ENCODE data around the gene FAM98A.

Gene FAM98A

GRCh38 chr2:33599175-33599942, at the start of gene FAM98A:
Gene FAM98A, minus strand, starts transcription at chr2:33599299. Its CDS starts 78 bp downstream, at chr2:33599221.
- peak; percentile 98 for DNase-seq

- DNase-seq: no peak
These were observed 46.8 kb upstream of the FAM98A start for GRCh38 chr2:33645861-33646260.

GRCh38 chr2:33644215-33644614, 45.1 kb upstream of the FAM98A start:
- no peak for DNase-seq

DNA sequence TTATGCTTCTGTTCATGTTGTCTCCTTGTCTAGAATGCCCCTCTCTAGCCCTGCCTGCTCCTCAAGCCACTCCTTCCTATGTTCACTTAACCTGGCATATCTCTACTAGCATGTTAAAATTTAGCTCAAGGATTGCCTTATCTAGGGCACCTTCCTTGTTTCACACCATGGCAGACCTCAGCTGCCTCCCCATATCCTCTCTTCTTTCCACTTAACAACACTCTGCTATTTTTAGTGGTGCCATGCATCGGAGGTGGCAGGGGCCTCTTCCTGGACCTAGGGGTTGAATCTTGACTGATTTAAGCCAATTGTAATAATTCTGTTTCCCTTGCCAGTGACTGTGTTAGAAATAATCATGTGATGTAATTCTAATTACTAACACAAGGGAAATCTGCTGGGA, 36.9 kb upstream of the FAM98A start:
- DNase-seq: no peak

GRCh38 chr2:33634261-33634910, 35.3 kb upstream of the FAM98A start:
- DNase-seq: no peak

GRCh38 chr2:33633315-33633714, 34.2 kb upstream of the FAM98A start:
- DNase-seq: no peak

DNA sequence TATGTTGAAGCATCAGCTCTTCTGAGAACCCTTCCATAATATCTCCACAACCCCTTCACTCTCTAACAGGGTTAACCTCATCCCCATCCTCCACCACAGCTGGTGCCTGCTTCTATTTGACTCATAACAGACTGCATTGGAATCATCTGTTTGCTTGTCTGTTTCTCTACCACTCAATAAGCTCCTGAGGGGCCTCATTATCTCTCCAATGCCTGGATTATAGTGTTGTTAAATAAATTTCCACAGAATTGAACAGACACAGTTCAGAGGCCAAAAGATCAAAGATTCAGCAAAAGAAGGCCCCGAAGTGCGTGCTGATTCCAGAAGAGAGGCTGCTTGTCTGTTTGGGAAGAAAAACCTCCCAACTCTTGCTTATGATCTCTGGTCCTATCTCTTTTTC, 33.7 kb upstream of the FAM98A start:
- no peak for DNase-seq

- no peak for DNase-seq
These were observed 29.1 kb upstream of the FAM98A start for GRCh38 chr2:33628031-33628827.

DNA sequence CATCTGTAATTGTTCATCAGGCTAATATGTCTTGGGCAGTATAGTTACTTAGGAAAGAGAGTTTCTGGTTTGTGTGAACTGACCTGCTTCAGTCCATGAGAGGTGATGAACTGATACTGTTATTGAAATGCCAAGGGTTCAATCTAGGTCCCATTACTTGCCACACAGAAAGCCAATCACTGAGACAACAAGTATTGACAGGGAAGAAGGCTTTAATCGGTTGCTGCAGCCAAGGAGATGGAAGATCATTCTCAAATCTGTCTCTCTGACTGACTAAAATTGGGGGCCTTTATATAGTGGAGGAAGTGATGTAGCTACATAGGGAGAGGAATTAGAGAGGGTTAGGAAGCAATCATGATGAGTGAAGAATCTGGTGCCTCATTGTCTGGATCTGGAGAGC, 19.9 kb upstream of the FAM98A start:
- no peak for DNase-seq

GRCh38 chr2:33617989-33618388, 18.9 kb upstream of the FAM98A start:
- no peak for DNase-seq

- DNase-seq: no peak
These were observed 18.3 kb upstream of the FAM98A start for GRCh38 chr2:33617401-33617800.

DNA sequence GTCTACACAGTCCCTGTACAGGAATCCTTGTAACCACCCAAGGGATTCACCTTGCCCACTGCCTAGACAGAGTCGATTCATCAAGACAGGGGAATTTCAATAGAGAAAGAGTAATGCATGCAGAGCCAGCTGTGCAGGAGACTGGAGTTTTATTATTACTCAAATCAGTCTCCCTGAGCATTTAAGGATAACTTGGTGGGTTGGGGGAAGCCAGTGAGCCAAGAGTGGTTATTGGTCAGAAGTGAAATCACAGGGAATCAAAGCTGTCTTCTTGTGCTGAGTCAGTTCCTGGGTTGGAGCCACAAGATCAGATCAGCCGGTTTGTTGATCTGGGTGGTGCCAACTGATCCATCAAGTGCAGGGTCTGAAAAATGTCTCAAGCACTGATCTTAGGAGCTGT, 17.8 kb upstream of the FAM98A start:
- no peak for DNase-seq

DNA sequence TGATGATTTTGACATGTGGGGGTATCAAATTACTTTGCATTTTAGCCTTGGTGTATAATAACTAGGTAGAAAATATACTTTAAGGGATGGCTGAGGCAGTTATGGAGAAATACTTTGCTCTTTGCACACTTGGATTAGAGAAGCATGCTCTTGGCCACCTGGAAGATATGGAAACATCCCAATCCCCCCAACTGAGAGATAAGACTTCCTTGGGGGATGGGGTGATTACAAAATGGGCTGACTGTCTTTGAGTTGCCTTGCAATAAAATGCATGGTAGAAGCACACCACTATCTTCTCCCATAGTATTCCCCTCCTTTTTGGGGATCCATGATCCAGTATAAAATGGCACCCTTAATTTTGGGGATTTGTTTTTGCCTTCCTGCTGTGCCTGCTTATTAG, 15.1 kb upstream of the FAM98A start:
- DNase-seq: no peak

GRCh38 chr2:33607905-33608304, 8.8 kb upstream of the FAM98A start:
- DNase-seq: no peak

- DNase-seq: no peak
These were observed 8.2 kb upstream of the FAM98A start for GRCh38 chr2:33607251-33607721.

DNA sequence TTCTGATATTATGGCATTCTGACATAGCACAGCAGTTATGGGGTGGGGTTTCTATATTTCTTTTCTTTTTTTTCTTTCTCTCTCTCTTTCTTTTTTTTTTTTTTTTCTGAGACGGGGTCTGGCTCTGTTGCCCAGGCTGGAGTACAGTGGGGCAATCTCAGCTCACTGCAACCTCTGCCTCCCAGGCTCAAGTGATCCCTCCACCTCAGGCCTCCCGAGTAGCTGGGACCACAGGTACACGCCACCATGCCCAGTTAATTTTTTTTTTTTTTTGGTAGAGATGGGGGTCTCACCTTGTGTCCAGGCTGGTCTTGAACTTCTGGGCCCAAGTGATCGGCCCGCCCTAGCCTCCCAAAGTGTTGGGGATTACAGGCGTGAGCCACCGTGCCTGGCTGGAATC, 7.5 kb upstream of the FAM98A start:
- no peak for DNase-seq

- DNase-seq: no peak
These were observed 7.0 kb upstream of the FAM98A start for GRCh38 chr2:33606100-33606499.

GRCh38 chr2:33605056-33605455, 6.0 kb upstream of the FAM98A start:
- no peak for DNase-seq

- DNase-seq: no peak
These were observed 4.3 kb upstream of the FAM98A start for GRCh38 chr2:33603416-33603815.

DNA sequence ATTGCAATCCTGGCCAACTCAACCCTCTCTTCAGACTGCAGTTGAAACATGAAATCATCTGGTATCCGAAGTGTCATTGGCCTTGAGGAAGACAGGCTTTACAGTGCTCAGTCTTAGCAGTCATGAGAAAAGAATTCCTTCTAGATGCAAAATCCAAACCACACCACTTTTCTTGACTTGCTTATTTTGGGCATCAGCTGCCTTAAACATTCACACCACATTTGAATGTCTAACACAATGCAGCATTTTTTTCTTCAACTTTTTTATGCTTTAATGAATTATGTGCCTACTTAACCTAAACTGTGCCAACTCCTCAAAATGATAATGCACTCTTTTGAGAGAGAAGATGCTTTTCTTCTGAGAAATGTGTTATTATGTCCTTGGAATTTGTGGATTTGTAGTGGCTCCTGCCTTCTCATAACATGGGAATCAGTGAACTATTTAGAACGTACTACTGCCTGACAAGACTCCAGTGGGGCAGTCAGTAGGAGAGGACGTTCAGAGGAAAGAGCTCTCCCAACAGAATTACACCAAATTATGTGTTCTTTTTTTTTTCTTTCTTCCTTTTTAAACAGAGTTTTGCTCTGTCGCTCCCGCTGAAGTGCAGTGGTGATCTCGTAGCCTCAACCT, 3.2 kb upstream of the FAM98A start:
- no peak for DNase-seq

- no peak for DNase-seq
These were observed 769 bp upstream of the FAM98A start for GRCh38 chr2:33599943-33600192.

DNA sequence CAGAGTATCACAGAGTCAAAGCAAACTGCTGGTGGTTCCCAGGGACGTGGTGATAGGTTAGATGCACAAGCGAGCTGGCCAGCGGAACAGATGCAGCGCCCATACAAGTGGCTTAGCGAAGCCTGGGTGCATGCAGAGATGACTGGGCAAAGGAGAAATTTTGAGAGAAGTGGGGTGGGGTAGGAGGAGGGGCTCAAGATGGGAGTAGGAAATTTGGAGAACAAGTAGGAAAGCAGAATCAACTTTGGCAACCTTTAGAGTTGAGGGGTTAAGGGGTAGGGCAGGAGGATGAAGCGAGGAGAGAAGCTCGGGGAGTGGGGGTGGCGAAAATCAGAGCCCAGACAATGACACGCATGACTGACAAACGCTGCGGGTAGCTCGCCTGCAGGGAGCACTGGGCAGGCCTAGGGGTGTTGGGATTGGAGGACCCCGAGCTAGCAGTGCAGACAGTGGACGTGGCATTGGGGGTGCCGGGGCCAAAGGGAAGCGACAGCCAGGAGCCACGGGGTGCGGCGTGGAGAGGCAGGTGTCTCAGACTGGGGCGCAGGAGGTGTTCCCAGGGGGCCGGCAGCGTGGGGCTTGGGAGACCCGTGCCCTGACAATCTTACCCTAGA, 431 bp downstream of the FAM98A start:
- DNase-seq: no peak

DNA sequence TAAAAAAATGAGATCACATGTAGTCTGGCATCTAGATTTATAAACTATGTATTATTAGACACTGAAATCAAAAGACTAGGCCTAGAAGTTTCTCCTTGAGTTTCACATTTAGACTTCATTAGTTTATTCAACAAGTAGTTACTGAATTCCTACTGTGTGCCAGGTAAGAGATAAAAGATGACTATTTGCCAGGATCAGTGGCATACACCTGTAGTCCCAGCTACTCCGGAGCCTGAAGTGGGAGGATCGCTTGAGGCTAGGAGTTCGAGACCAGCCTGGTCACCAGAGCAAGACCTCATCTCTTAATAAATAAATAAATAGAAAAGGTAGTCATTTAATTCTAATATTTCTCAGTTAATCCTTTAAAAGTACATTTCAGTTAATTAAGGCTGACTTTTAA, 2.1 kb downstream of the FAM98A start:
- DNase-seq: no peak

Measured in NCI-H1048 (cell line).